Transverse colon (tissue), 4 donors: Measurements from ENCODE around the gene MGMT.

ENCODE experiments used
- EP300 ChIP-seq: sonication (generic); formaldehyde crosslinking; IDR thresholded peaks from one replicate; pipeline ENCODE4 v1.6.1; 2017; ENCODE audit warnings: antibody characterized with exemption, low read depth
- POLR2A ChIP-seq: fragments of 450-650 bp; IDR thresholded peaks from one replicate; pipeline ENCODE4 v1.6.1; 2016; ENCODE audit warnings: antibody characterized with exemption, mild to moderate bottlenecking, moderate library complexity
- POLR2AphosphoS5 ChIP-seq, 3 donors: sonication (generic); formaldehyde crosslinking; IDR thresholded peaks; one replicate each; pipeline ENCODE4 v1.6.1; 2016; ENCODE audit warnings: antibody characterized with exemption in 3 of 3
- TF ChIP-seq, protein P1 (sequence below), 5 experiments: fragments of 200-600 bp in 3 of 5; fragments of 450-650 bp in 2 of 5; sonication (generic) in 3 of 5; IDR thresholded peaks; 1 replicate in 2 of 5; 2 replicates in 3 of 5; pipeline ENCODE4 v1.5.1; 2016 to 2017; ENCODE audit warnings: antibody characterized with exemption in 5 of 5, inconsistent platforms in 3 of 5, mild to moderate bottlenecking in 2 of 5, moderate library complexity in 1 of 5

DNA sequence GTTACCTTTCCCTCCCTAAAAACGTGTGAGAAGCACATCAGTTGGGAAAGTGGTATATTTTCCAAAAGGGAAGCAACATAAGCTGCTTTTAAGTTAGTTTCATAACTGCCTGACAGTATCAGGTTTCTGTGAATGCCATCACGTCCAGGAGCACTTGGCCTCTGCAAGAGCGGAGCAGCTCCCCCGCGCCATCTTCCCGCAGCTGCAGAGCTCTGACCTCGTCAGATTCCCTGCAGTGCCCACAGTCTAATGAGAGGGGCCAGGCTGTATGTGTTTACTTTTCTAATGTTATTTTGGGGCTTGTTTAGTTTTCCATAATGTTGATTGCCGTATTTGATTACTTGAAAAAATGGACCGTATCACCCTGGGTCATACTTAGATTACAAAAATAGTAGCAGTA, 74.2 kb downstream of the MGMT start:
- TF ChIP-seq, protein P1, sequence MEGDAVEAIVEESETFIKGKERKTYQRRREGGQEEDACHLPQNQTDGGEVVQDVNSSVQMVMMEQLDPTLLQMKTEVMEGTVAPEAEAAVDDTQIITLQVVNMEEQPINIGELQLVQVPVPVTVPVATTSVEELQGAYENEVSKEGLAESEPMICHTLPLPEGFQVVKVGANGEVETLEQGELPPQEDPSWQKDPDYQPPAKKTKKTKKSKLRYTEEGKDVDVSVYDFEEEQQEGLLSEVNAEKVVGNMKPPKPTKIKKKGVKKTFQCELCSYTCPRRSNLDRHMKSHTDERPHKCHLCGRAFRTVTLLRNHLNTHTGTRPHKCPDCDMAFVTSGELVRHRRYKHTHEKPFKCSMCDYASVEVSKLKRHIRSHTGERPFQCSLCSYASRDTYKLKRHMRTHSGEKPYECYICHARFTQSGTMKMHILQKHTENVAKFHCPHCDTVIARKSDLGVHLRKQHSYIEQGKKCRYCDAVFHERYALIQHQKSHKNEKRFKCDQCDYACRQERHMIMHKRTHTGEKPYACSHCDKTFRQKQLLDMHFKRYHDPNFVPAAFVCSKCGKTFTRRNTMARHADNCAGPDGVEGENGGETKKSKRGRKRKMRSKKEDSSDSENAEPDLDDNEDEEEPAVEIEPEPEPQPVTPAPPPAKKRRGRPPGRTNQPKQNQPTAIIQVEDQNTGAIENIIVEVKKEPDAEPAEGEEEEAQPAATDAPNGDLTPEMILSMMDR (IDR thresholded peaks at IDR 0.05) = no peak
- TF ChIP-seq POLR2A (no peak), POLR2AphosphoS5 (IDR thresholded peaks at IDR 0.05) (no peak), EP300 (no peak)
